ENCODE measurements around the gene APCDD1L.

The APCDD1L gene

DNA sequence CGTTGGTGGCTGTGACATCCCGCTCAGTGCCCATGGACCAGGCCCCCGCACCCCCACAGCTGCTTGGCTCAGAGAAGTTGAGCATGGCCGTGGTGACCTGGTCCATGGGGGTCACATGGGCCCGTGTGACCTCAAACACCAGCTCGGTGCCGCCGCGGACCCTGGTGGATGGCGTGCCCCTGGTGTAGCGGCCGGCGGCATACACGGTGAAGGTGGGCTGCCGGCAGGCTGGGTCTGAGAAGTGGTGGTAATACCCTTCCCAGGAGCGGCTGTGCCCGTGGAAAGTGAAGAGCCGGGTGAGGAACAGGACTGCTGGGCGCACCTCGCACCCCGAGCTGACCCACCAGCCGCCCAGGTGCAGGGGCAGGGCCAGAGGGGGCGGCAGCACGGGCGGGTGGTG is 54.1 kb downstream of the APCDD1L start:
- TF ChIP-seq POLR2AphosphoS5 (IDR thresholded peaks at IDR 0.05; ENCODE audit: low read depth) (no peak), SPI1 (IDR thresholded peaks at IDR 0.05; ENCODE audit: borderline replicate concordance, low read depth) (no peak), GABPA (IDR thresholded peaks at IDR 0.05; ENCODE audit: low read depth) (no peak), CTCF (IDR thresholded peaks at IDR 0.05; ENCODE audit: insufficient read depth, low read length) (no peak)
- TF ChIP-seq, protein P1, sequence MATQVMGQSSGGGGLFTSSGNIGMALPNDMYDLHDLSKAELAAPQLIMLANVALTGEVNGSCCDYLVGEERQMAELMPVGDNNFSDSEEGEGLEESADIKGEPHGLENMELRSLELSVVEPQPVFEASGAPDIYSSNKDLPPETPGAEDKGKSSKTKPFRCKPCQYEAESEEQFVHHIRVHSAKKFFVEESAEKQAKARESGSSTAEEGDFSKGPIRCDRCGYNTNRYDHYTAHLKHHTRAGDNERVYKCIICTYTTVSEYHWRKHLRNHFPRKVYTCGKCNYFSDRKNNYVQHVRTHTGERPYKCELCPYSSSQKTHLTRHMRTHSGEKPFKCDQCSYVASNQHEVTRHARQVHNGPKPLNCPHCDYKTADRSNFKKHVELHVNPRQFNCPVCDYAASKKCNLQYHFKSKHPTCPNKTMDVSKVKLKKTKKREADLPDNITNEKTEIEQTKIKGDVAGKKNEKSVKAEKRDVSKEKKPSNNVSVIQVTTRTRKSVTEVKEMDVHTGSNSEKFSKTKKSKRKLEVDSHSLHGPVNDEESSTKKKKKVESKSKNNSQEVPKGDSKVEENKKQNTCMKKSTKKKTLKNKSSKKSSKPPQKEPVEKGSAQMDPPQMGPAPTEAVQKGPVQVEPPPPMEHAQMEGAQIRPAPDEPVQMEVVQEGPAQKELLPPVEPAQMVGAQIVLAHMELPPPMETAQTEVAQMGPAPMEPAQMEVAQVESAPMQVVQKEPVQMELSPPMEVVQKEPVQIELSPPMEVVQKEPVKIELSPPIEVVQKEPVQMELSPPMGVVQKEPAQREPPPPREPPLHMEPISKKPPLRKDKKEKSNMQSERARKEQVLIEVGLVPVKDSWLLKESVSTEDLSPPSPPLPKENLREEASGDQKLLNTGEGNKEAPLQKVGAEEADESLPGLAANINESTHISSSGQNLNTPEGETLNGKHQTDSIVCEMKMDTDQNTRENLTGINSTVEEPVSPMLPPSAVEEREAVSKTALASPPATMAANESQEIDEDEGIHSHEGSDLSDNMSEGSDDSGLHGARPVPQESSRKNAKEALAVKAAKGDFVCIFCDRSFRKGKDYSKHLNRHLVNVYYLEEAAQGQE (IDR thresholded peaks at IDR 0.05; ENCODE audit: insufficient replicate concordance, low read depth) = no peak
- H3K4me3 ChIP-seq (replicated peaks; ENCODE audit: insufficient read depth, low read length) = no peak overlapping the region

GRCh38 chr20:58459058-58459750 is 56.0 kb downstream of the APCDD1L start:
- TF ChIP-seq GABPA (IDR thresholded peaks at IDR 0.05; ENCODE audit: low read depth) = no peak
- Histone ChIP-seq H3K4me3 (replicated peaks; ENCODE audit: insufficient read depth, low read length) (no peak overlapping the region), H3K27ac (replicated peaks) (no peak overlapping the region), H3K27me3 (ENCODE audit: insufficient read depth, poor library complexity, severe bottlenecking) (no peaks in the 10 kb centered on the region)
- no peak for DNase-seq (ENCODE audit: low read depth in 1 of 2, low spot score in 1 of 2)

More for the DNA sequence above, 54.1 kb downstream of the APCDD1L start:
- DNase-seq (ENCODE audit: low read depth in 1 of 2, low spot score in 1 of 2) = no peak
- H3K27me3 ChIP-seq (ENCODE audit: insufficient read depth, poor library complexity, severe bottlenecking) = no peaks in the 10 kb centered on the region
- no peak overlapping the region for H3K27ac ChIP-seq (replicated peaks)

- TF ChIP-seq POLR2AphosphoS5 (IDR thresholded peaks at IDR 0.05; ENCODE audit: low read depth) = no peak
- TF ChIP-seq, protein P1 (IDR thresholded peaks at IDR 0.05; ENCODE audit: insufficient replicate concordance, low read depth) = no peak
- TF ChIP-seq SPI1 (IDR thresholded peaks at IDR 0.05; ENCODE audit: borderline replicate concordance, low read depth) = no peak
- TF ChIP-seq GABPA (IDR thresholded peaks at IDR 0.05; ENCODE audit: low read depth) = no peak
- no peak for TF ChIP-seq CTCF (IDR thresholded peaks at IDR 0.05; ENCODE audit: insufficient read depth, low read length)
- H3K27me3 ChIP-seq (ENCODE audit: insufficient read depth, poor library complexity, severe bottlenecking) = no peaks in the 10 kb centered on the region
- DNase-seq (ENCODE audit: low read depth in 1 of 2, low spot score in 1 of 2) = no peak
- H3K4me3 ChIP-seq (replicated peaks; ENCODE audit: insufficient read depth, low read length) = no peak overlapping the region
- no peak overlapping the region for H3K27ac ChIP-seq (replicated peaks)
These were observed 56.7 kb downstream of the APCDD1L start for GRCh38 chr20:58458342-58459057.

- Histone ChIP-seq H3K27me3 (ENCODE audit: insufficient read depth, poor library complexity, severe bottlenecking) (no peaks in the 10 kb centered on the region), H3K4me3 (replicated peaks; ENCODE audit: insufficient read depth, low read length) (no peak overlapping the region), H3K27ac (replicated peaks) (no peak overlapping the region)
- TF ChIP-seq GABPA (IDR thresholded peaks at IDR 0.05; ENCODE audit: low read depth) (no peak), POLR2AphosphoS5 (IDR thresholded peaks at IDR 0.05; ENCODE audit: low read depth) (no peak), CTCF (IDR thresholded peaks at IDR 0.05; ENCODE audit: insufficient read depth, low read length) (no peak), SPI1 (IDR thresholded peaks at IDR 0.05; ENCODE audit: borderline replicate concordance, low read depth) (no peak)
- TF ChIP-seq, protein P1 (IDR thresholded peaks at IDR 0.05; ENCODE audit: insufficient replicate concordance, low read depth) = no peak
- no peak for DNase-seq (ENCODE audit: low read depth in 1 of 2, low spot score in 1 of 2)
These were observed 58.0 kb downstream of the APCDD1L start for GRCh38 chr20:58457083-58457695.

All from HL-60 (cell line).